IPS-20b (cell line): ENCODE results near the gene PHEX.

Experiments
- H3K27ac ChIP-seq: one replicate; pipeline ENCODE4 v1.5.1; 2013; ENCODE audit warnings: low read length
- H3K27me3 ChIP-seq: 2 replicates; pipeline ENCODE4 v1.6.1; 2013; ENCODE audit warnings: mild to moderate bottlenecking, low read length, inconsistent platforms; ENCODE audit not compliant: insufficient read depth
- H3K36me3 ChIP-seq: 2 replicates; pipeline ENCODE4 v1.6.1; 2013; ENCODE audit warnings: low read depth, mild to moderate bottlenecking, inconsistent platforms, low read length, moderate library complexity; ENCODE audit not compliant: insufficient read depth
- H3K4me1 ChIP-seq: 2 replicates; pipeline ENCODE4 v1.6.1; 2013; ENCODE audit warnings: mild to moderate bottlenecking, control low read depth, inconsistent platforms, low read length, moderate library complexity; ENCODE audit not compliant: insufficient read depth
- H3K4me3 ChIP-seq: 2 replicates; pipeline ENCODE4 v1.5.1; 2013; ENCODE audit warnings: mild to moderate bottlenecking, low read length, inconsistent platforms
- H3K9ac ChIP-seq: 2 replicates; pipeline ENCODE4 v1.6.1; 2013; ENCODE audit warnings: low read depth, mild to moderate bottlenecking, inconsistent platforms, low read length, moderate library complexity
- H3K9me3 ChIP-seq: 2 replicates; pipeline ENCODE4 v1.6.1; 2013; ENCODE audit warnings: mild to moderate bottlenecking, low read depth, low read length, inconsistent platforms; ENCODE audit not compliant: insufficient read depth

Gene PHEX

GRCh38 chrX:22110729-22111494, 78.8 kb downstream of the PHEX start:
- no peak overlapping the region for H3K4me3 ChIP-seq
- no peak overlapping the region for H3K27ac ChIP-seq
- H3K9ac ChIP-seq, result no peak overlapping the region
- no peaks in the 10 kb centered on the region for H3K4me1 ChIP-seq
- no peaks in the 10 kb centered on the region for H3K36me3 ChIP-seq
- H3K27me3 ChIP-seq, result no peaks in the 10 kb centered on the region
- no peaks in the 10 kb centered on the region for H3K9me3 ChIP-seq

DNA sequence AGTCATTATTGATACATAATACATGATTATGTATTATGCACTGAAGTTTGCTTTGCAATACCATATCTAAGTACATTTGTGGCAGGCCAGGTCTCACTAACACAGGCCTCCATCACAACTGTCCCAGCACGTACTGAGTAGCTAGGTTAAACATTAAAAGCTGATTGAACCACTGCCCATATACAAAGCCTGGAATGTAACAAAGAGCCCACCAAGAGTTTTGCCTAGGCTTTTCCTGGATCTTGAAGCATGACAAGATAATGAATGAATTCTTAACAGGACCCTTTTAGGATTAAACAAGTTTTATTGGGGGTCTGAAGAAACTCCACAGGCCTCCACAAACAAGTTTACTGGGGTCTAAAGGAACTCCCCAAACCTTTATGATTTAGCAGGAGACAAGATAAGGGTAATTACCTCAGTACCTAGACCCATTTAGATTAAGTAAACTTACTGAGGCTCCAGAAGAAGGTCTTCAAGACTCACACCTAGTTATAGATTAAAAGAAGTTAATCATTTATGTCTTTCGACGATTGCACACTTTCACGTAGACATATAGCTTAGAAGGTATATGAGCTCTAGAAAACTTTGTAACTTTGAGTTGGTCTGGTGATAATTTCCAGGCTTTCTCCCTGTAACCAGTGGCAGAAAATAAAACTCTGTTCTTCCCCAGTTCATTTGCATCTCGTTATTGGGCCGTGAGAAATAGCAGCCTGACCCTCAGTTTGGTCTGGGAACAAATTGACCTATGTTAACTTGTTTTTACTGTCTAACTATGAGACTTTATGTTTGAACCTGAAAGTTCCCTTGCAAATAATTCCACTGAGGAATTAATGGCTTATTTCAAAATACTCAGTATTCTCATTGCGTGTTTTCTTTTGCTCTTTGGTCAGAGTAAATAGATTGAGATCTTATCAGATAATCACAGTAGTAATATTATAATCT, 84.8 kb downstream of the PHEX start:
- Histone ChIP-seq H3K36me3 (no peaks in the 10 kb centered on the region), H3K4me1 (peaks cover 8% of the 10 kb centered on the region), H3K27me3 (no peaks in the 10 kb centered on the region), H3K9ac (no peak overlapping the region), H3K4me3 (no peak overlapping the region), H3K27ac (no peak overlapping the region), H3K9me3 (no peaks in the 10 kb centered on the region)

- H3K9me3 ChIP-seq, result no peaks in the 10 kb centered on the region
- H3K27me3 ChIP-seq, result no peaks in the 10 kb centered on the region
- H3K4me3 ChIP-seq, result no peak overlapping the region
- no peak overlapping the region for H3K27ac ChIP-seq
- no peak overlapping the region for H3K9ac ChIP-seq
- H3K36me3 ChIP-seq, result no peaks in the 10 kb centered on the region
- peaks cover 8% of the 10 kb centered on the region for H3K4me1 ChIP-seq
Observed at GRCh38 chrX:22117633-22118032, 85.5 kb downstream of the PHEX start.

- H3K4me1 ChIP-seq, result peaks cover 8% of the 10 kb centered on the region
- no peak overlapping the region for H3K27ac ChIP-seq
Observed at GRCh38 chrX:22118161-22118830, 86.2 kb downstream of the PHEX start.

DNA sequence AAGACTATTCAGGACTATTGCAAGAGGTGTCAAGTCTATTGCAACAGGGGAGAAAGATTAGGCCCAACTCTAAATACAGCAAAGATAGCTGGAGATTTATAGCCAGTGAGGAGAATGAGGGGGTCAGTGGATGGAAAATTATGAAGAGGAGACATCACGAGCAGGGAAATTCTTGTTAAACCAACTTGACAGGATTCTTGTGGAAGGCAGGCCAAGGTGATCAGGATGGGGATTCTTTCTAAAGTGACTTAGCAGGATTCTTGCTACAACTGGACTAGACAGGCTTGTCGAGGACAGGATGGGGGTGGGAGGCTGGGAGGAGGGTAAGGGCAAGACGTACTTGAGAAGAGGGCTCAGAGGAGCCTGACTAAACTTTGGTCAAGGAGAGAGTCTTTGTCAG, 89.0 kb downstream of the PHEX start:
- H3K4me1 ChIP-seq, result peaks cover 8% of the 10 kb centered on the region
- no peaks in the 10 kb centered on the region for H3K27me3 ChIP-seq
- H3K9me3 ChIP-seq, result no peaks in the 10 kb centered on the region
- H3K4me3 ChIP-seq, result no peak overlapping the region
- no peaks in the 10 kb centered on the region for H3K36me3 ChIP-seq
- no peak overlapping the region for H3K9ac ChIP-seq
- no peak overlapping the region for H3K27ac ChIP-seq

More at GRCh38 chrX:22118161-22118830, 86.2 kb downstream of the PHEX start:
- Histone ChIP-seq H3K9ac (no peak overlapping the region), H3K9me3 (no peaks in the 10 kb centered on the region), H3K36me3 (no peaks in the 10 kb centered on the region), H3K27me3 (no peaks in the 10 kb centered on the region), H3K4me3 (no peak overlapping the region)

DNA sequence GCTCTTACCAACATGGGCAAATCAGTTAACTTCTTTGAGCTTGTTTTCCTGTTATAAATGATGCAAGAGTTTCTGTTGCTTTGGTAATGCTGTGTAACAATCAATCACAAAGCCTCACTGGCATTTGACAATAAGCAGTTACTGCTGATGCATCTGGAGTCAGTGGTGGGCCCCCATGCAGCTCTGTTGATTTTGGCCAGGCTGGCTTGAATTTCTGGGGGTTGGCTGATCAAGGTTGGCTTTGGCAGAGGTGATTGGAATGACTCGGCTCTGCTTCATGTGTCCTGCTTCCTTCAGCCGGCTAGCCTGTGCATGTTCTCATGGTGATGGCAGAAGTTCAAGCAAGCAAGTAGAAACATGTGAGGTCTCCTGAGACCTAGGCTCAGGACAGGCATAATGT, 90.4 kb downstream of the PHEX start:
- H3K4me1 ChIP-seq, result peaks cover 4% of the 10 kb centered on the region; the same call in 1 of the 2 replicates
- H3K4me3 ChIP-seq, result no peak overlapping the region
- no peak overlapping the region for H3K27ac ChIP-seq
- no peaks in the 10 kb centered on the region for H3K36me3 ChIP-seq
- no peaks in the 10 kb centered on the region for H3K27me3 ChIP-seq
- no peaks in the 10 kb centered on the region for H3K9me3 ChIP-seq
- no peak overlapping the region for H3K9ac ChIP-seq

GRCh38 chrX:22124098-22124497, 92.0 kb downstream of the PHEX start:
- H3K36me3 ChIP-seq, result no peaks in the 10 kb centered on the region
- H3K9me3 ChIP-seq, result no peaks in the 10 kb centered on the region
- no peak overlapping the region for H3K9ac ChIP-seq
- H3K4me1 ChIP-seq, result peaks cover under 1% of the 10 kb centered on the region; the same call in 1 of the 2 replicates
- no peak overlapping the region for H3K4me3 ChIP-seq
- H3K27me3 ChIP-seq, result no peaks in the 10 kb centered on the region
- no peak overlapping the region for H3K27ac ChIP-seq

- no peak overlapping the region for H3K27ac ChIP-seq
Observed at GRCh38 chrX:22125481-22125880, 93.4 kb downstream of the PHEX start.

GRCh38 chrX:22126327-22126726, 94.2 kb downstream of the PHEX start:
- Histone ChIP-seq H3K9ac (no peak overlapping the region), H3K36me3 (no peaks in the 10 kb centered on the region), H3K9me3 (no peaks in the 10 kb centered on the region), H3K4me3 (no peak overlapping the region), H3K27me3 (no peaks in the 10 kb centered on the region), H3K27ac (no peak overlapping the region), H3K4me1 (peaks cover 3% of the 10 kb centered on the region; the same call in 1 of the 2 replicates)

More at GRCh38 chrX:22125481-22125880, 93.4 kb downstream of the PHEX start:
- Histone ChIP-seq H3K36me3 (no peaks in the 10 kb centered on the region), H3K27me3 (no peaks in the 10 kb centered on the region), H3K4me1 (peaks cover 3% of the 10 kb centered on the region; the same call in 1 of the 2 replicates), H3K4me3 (no peak overlapping the region), H3K9me3 (no peaks in the 10 kb centered on the region), H3K9ac (no peak overlapping the region)

DNA sequence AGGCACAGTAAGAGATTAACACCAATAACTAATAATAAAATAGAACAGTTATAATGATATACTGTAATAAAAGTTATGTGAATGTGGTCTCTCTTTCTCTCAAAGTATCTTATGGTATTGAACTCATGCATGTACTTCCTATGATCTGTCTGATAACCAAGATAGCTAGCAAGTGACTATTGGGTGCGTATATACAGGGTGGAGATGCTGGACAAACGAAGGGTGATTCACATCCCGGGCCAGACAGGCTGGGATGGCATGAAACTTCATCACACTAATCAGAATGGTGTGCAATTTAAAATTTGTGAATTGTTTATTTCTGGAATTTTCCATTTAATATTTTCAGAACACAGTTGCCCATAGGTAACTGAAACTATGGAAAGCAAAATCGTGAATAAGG, 96.8 kb downstream of the PHEX start:
- Histone ChIP-seq H3K4me1 (peaks cover 3% of the 10 kb centered on the region; the same call in 1 of the 2 replicates), H3K27ac (no peak overlapping the region), H3K9ac (no peak overlapping the region), H3K27me3 (no peaks in the 10 kb centered on the region), H3K9me3 (no peaks in the 10 kb centered on the region), H3K4me3 (no peak overlapping the region), H3K36me3 (no peaks in the 10 kb centered on the region)

DNA sequence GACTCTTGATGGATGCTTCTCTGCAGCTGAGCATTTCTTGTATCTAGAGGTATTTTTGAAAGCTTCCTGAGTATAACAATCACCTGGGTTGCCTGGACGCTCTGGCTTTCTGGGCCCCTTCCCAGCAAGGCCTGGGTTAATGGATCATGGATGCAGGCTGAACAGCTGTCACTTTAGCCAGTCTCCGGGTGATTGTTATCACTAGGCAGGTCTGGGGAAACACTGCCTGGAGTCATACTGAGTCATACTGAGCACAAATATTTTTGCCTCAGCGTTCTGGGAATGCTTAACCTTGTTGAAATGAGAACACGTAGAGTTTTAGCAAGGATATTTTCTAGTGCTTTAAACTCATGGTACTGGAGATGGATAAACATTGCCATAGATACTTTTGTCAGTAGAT, 102.6 kb downstream of the PHEX start:
- H3K4me1 ChIP-seq, result peaks cover 8% of the 10 kb centered on the region
- no peak overlapping the region for H3K9ac ChIP-seq
- no peak overlapping the region for H3K27ac ChIP-seq
- H3K4me3 ChIP-seq, result no peak overlapping the region
- no peaks in the 10 kb centered on the region for H3K9me3 ChIP-seq
- H3K27me3 ChIP-seq, result no peaks in the 10 kb centered on the region
- no peaks in the 10 kb centered on the region for H3K36me3 ChIP-seq
